Measurements from ENCODE around the gene PPARG.

PPARG gene

DNA sequence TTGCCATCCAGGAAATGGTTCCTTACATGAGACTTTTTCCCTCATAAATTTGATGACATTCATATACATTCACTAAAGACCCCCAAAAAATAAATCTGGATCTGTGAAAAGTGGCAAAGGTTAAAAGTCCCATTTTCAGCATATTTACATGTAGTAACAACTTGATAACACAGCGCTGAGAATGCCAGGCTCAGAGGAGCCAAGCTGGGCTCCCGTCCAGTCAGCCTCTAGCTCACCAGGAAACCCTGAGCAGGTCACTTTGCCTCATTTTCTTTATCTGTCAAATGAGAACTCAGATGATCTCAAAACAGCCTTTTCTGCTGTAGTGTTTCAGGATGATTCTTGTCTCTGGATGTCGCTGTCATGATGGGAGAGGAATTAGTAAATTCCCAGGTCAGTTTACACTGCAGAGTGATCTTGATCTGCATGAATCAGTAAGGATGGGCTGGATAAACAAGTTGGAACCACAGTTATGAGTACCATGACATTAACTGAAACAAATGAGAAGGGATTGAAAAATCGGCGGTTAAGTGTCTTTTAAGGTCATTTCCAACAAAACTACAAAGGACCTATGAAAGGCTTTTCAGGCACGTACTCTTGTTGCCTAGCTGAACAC lies 82.8 kb downstream of the PPARG start:
- Mint-ChIP-seq H3K9me3 (peaks cover 3% of the 10 kb centered on the region), H3K27ac (no peak overlapping the region)
- no peak for DNase-seq

DNA sequence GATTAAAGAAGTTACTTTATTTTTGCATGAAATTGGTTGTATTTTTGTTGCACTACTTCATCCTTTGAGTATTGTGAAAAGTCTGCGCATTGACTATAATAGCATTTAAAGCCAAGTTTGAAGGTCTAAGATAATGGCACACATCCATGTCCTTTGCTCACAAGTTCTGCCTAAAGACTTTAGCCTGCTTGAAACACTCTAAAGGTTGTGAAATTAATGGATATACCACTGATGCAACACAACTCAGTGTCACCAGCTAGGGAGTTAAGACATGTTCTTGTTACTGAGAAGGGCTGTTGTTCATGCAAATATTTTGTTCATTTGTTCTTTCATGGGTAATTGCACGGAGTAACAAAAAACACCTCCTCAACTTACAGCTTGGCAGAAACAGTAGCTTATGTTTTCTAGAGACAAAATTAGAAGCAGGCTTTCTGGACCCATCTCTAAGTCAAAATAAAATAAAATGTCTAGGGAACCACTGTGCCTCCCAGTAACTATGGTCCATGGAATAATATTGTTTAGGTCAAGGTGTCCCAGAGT lies 83.9 kb downstream of the PPARG start:
- Mint-ChIP-seq H3K36me3 (ENCODE audit: low read depth) (no peaks in the 10 kb centered on the region), H3K27me3 (ENCODE audit: low read depth, poor library complexity) (peaks cover 19% of the 10 kb centered on the region), H3K4me1 (no peaks in the 10 kb centered on the region), H3K4me3 (no peak overlapping the region), H3K27ac (no peak overlapping the region), H3K9me3 (no peaks in the 10 kb centered on the region)
- TF ChIP-seq, protein P1, sequence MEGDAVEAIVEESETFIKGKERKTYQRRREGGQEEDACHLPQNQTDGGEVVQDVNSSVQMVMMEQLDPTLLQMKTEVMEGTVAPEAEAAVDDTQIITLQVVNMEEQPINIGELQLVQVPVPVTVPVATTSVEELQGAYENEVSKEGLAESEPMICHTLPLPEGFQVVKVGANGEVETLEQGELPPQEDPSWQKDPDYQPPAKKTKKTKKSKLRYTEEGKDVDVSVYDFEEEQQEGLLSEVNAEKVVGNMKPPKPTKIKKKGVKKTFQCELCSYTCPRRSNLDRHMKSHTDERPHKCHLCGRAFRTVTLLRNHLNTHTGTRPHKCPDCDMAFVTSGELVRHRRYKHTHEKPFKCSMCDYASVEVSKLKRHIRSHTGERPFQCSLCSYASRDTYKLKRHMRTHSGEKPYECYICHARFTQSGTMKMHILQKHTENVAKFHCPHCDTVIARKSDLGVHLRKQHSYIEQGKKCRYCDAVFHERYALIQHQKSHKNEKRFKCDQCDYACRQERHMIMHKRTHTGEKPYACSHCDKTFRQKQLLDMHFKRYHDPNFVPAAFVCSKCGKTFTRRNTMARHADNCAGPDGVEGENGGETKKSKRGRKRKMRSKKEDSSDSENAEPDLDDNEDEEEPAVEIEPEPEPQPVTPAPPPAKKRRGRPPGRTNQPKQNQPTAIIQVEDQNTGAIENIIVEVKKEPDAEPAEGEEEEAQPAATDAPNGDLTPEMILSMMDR (IDR thresholded peaks at IDR 0.05): no peak
- no peak for DNase-seq

More for the DNA sequence above, 82.8 kb downstream of the PPARG start:
- no peaks in the 10 kb centered on the region for H3K4me1 Mint-ChIP-seq
- no peak overlapping the region for H3K4me3 Mint-ChIP-seq
- peaks cover 19% of the 10 kb centered on the region for H3K27me3 Mint-ChIP-seq (ENCODE audit: low read depth, poor library complexity)
- TF ChIP-seq, protein P1 (IDR thresholded peaks at IDR 0.05): no peak
- no peaks in the 10 kb centered on the region for H3K36me3 Mint-ChIP-seq (ENCODE audit: low read depth)

DNA sequence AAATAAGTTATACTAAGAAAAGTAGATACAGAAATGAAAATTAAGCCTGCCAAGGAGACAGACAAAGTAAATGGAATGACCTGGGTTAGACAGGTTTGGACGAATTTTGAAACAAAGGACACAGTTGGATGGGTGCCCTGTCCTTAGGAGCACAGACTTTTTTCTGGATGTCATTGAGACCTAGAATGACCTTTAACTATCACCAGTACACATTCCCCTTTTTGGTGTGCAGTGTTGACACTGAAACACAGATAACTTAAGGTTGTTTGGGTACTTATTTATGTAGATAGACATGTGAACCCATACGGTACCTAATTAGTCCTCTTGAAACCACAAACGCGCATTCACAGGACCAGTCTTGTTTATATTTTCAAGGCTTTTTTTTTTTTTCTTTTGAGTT lies 86.7 kb downstream of the PPARG start:
- H3K4me3 Mint-ChIP-seq: no peak overlapping the region
- peaks cover 25% of the 10 kb centered on the region for H3K27me3 Mint-ChIP-seq (ENCODE audit: low read depth, poor library complexity)
- H3K9me3 Mint-ChIP-seq: no peaks in the 10 kb centered on the region
- no peaks in the 10 kb centered on the region for H3K4me1 Mint-ChIP-seq
- no peak for DNase-seq
- H3K36me3 Mint-ChIP-seq (ENCODE audit: low read depth): no peaks in the 10 kb centered on the region
- H3K27ac Mint-ChIP-seq: no peak overlapping the region
- TF ChIP-seq, protein P1 (IDR thresholded peaks at IDR 0.05): no peak

DNA sequence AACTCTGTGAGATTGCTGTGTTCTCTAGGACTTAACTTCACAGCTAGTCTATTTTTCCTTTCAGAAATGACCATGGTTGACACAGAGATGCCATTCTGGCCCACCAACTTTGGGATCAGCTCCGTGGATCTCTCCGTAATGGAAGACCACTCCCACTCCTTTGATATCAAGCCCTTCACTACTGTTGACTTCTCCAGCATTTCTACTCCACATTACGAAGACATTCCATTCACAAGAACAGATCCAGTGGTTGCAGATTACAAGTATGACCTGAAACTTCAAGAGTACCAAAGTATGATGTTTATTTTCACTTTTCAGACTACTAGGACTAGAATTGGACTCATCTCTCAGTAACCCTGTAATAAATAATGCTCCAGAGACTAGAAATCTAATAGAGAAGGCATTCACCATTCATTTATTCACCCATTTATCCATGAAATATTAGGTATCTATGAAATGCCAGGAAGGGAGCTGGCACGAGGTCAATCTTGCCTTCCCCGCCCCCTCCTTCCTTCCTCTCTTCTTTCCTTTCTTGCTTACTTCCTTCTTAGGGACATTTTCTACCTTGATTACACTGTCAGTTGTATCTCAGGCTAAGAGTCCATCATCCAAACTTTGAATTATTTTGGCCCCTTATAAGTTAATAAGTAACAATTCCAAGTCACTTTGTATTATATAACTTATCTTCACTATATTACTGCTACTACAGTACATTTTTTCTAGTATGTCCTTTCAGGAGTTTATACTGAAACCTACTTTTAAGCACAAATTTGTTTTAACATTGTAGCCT lies 91.0 kb downstream of the PPARG start:
- Mint-ChIP-seq H3K27me3 (ENCODE audit: low read depth, poor library complexity) (peaks cover 14% of the 10 kb centered on the region), H3K4me1 (no peaks in the 10 kb centered on the region), H3K36me3 (ENCODE audit: low read depth) (no peaks in the 10 kb centered on the region), H3K4me3 (no peak overlapping the region), H3K9me3 (no peaks in the 10 kb centered on the region), H3K27ac (no peak overlapping the region)
- DNase-seq: no peak
- TF ChIP-seq, protein P1 (IDR thresholded peaks at IDR 0.05): no peak

DNA sequence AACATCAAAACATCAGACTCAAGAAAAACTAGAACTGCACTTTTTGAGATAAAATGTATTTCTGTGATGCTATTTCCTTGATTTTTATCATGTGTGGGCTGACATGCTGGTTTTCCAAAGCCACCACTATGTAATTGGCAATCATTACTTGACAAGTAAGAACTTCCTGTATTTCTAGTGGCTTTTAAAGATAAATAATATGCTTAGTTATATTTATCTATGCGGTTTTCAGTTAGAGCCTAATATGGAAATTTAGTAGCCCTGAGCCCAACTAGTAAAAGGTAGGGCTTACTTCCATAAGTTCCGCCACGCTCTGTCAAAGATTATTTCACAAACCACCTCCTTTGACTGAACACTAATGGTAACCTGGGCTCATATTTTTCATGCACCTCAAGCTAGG lies 91.6 kb downstream of the PPARG start:
- no peak for DNase-seq
- H3K27ac Mint-ChIP-seq: no peak overlapping the region
- H3K4me3 Mint-ChIP-seq: no peak overlapping the region
- TF ChIP-seq, protein P1 (IDR thresholded peaks at IDR 0.05): no peak
- peaks cover 12% of the 10 kb centered on the region for H3K27me3 Mint-ChIP-seq (ENCODE audit: low read depth, poor library complexity)
- H3K36me3 Mint-ChIP-seq (ENCODE audit: low read depth): no peaks in the 10 kb centered on the region
- H3K9me3 Mint-ChIP-seq: no peaks in the 10 kb centered on the region
- no peaks in the 10 kb centered on the region for H3K4me1 Mint-ChIP-seq
